GM12874 (cell line): ENCODE data around the gene MTERF1.

Experiments used
- TF ChIP-seq, protein P1 (sequence below): IDR thresholded peaks from 2 replicates; pipeline ENCODE4 v1.5.1; 2011; ENCODE audit warnings: low read depth, mild to moderate bottlenecking, control low read depth, low read length, moderate library complexity; ENCODE audit not compliant: insufficient read depth

The MTERF1 gene

DNA sequence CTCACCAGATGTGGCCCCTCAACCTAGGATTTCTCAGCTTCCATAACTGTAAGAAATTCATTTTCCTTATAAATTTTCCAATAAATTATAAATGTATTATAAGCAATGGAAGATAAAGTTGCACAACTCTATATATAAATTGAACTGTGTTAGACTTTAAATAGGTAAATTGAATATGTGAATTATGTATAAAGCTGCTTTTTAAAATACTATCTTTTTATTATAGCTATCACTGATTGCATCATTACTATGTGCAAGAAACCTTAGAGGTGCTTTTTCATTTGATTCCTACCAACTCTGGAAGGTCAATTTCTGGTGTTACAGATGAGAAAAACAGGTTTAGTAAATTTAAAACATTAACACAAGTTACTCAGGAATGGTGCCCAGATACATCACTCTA is 8.4 kb downstream of the MTERF1 start:
- TF ChIP-seq, protein P1, sequence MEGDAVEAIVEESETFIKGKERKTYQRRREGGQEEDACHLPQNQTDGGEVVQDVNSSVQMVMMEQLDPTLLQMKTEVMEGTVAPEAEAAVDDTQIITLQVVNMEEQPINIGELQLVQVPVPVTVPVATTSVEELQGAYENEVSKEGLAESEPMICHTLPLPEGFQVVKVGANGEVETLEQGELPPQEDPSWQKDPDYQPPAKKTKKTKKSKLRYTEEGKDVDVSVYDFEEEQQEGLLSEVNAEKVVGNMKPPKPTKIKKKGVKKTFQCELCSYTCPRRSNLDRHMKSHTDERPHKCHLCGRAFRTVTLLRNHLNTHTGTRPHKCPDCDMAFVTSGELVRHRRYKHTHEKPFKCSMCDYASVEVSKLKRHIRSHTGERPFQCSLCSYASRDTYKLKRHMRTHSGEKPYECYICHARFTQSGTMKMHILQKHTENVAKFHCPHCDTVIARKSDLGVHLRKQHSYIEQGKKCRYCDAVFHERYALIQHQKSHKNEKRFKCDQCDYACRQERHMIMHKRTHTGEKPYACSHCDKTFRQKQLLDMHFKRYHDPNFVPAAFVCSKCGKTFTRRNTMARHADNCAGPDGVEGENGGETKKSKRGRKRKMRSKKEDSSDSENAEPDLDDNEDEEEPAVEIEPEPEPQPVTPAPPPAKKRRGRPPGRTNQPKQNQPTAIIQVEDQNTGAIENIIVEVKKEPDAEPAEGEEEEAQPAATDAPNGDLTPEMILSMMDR, result no peak

DNA sequence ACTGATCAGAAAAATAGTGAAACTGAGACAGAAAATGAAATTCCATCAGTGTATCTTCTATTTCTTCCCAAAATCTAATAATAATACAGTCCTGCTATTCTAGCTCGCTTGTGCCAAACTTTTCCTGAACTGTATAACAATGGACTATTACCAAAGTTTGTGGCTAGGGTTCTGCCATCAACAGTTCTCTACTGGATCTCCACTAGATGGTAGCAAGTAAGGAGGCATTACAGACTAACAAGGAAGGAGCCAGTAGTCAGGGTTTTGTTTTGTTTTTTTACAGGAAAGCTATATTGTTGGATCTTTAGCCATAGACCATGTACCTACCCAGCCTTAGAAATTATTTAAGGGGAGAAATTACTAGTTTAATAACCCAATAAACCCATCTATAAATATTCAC is 10.8 kb downstream of the MTERF1 start:
- TF ChIP-seq, protein P1, result no peak

DNA sequence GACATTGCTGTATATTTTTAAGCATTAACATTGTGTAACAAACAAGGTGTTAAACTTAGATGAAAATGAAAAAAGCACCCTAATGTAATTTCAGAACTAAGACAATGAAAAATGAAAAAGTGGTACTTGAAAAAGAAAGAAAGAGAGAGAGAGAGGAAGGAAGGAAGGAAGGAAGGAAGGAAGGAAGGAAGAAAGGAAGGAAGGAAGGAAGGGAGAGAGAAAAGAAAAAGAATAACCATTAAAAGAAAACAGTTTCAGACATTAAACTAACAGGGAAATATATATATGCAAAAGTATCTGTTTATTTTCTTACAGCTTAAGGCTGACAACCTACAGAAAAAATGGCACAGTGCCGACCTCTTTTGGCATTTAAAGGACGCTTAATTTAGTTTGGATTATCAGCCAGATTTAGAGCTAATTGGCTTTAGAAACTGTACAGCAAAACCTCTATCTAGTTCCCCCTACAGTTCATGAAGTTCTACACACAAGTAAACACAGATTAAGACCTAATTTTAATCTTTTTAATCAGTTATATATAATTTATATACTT is 13.8 kb downstream of the MTERF1 start:
- TF ChIP-seq, protein P1, result no peak

DNA sequence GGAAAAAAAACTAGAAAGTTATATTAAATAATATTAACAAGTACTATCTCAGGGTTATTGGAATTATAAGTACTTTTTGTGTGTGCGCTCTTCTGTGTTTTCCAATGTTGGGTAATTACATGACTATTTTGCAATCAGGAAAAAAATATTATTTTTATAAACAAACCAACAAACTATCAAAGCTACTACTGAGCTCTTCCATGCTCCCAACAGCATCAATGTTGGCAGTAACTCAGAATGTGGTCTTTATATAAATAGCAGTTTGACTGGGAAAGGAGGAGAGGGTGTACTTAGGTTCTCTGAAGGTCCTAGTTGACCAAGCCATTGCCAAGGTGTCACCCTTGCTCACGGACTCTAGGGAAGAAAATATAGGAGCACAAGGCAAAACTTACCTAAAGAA is 15.0 kb downstream of the MTERF1 start:
- TF ChIP-seq, protein P1, result no peak

DNA sequence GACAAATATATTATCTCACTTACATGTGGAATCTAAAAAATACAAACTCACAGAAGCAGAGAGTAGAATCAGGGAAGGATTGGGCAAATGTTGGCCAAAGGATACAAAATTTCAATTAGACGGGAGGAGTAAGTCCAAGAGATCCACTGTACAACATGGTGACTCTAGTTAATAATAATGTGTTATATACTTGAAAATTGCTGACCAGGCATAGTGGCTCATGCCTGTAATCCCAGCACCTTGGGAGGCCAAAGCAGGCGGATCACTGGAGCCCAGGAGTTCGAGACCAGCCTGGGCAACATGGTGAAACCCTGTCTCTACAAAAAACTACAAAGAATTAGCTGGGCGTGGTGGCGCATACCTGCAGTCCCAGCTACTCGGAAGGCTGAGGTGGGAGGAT is 16.4 kb downstream of the MTERF1 start:
- TF ChIP-seq, protein P1, result no peak

DNA sequence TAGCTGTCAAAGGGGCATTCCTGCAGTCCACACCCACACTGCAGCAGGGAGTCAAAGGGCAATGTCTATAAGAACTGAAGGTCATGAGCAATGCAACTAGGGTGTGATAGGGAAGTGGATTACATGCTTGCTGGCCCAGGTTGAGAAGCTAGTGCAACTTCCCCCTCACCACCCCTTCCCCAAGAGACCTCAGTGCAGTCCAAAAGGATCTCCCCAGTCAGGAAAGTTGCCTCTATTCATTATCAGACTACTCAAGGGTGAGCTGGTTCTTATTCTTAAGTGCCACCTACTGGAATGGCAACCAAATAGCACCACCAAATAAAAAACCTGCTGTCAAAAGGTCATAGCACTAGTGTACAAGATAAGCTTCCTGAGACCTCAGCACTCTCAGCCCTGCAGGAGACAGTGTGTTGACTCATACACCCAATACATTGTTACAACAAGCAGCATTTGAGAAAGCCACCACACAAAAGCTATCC is 28.2 kb downstream of the MTERF1 start:
- TF ChIP-seq, protein P1, result peak; percentile 44; the same call in 1 of the 2 replicates

DNA sequence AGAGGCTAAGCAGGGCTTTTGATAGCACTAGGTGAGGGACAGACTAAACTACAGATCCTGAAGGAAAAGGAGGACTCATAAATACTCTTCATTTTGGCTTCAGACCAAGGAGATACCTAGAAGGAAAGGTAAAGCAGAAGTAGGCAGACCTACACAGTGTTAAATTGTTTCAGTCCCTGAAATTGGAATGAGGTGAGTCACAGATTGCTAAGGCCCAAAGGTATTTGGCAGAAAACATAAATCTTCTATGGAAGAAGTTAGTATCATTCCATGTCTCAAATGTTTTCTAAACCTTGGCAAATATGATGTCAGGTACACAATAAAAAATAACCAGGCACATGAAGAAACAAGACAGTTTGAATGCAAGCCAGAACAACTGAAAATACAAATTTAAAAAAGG is 30.0 kb downstream of the MTERF1 start:
- TF ChIP-seq, protein P1, result no peak
